Prostate gland (tissue), 2 donors: ENCODE results near the gene ELK3.

Source experiments
- POLR2AphosphoS5 ChIP-seq: sonication (generic); formaldehyde crosslinking; IDR thresholded peaks from one replicate; pipeline ENCODE4 v1.6.1; 2017; ENCODE audit warnings: antibody characterized with exemption
- TF ChIP-seq, protein P1 (sequence below), 4 experiments: fragments of 200-600 bp in 2 of 4; fragments of 450-650 bp in 2 of 4; sonication (generic) in 2 of 4; IDR thresholded peaks; 1 replicate in 3 of 4; 2 replicates in 1 of 4; pipeline ENCODE4 v1.5.1; 2016 to 2019; ENCODE audit warnings: antibody characterized with exemption in 4 of 4, mild to moderate bottlenecking in 2 of 4, moderate library complexity in 2 of 4

- no peak for TF ChIP-seq POLR2AphosphoS5
- TF ChIP-seq, protein P1, sequence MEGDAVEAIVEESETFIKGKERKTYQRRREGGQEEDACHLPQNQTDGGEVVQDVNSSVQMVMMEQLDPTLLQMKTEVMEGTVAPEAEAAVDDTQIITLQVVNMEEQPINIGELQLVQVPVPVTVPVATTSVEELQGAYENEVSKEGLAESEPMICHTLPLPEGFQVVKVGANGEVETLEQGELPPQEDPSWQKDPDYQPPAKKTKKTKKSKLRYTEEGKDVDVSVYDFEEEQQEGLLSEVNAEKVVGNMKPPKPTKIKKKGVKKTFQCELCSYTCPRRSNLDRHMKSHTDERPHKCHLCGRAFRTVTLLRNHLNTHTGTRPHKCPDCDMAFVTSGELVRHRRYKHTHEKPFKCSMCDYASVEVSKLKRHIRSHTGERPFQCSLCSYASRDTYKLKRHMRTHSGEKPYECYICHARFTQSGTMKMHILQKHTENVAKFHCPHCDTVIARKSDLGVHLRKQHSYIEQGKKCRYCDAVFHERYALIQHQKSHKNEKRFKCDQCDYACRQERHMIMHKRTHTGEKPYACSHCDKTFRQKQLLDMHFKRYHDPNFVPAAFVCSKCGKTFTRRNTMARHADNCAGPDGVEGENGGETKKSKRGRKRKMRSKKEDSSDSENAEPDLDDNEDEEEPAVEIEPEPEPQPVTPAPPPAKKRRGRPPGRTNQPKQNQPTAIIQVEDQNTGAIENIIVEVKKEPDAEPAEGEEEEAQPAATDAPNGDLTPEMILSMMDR (IDR thresholded peaks at IDR 0.05): no peak
These were observed 41.3 kb downstream of the ELK3 start for GRCh38 chr12:96235484-96235826.
